Panc1 (cell line): ENCODE data around the gene DTNBP1. TPM values are rescaled to one million over a fixed set of nuclear protein-coding genes. Genes with fewer than 3 reads are reported as not detected.

ENCODE experiments used
- ATAC-seq: fragments of 200-7000 bp; cut with Tn5 transposase; 2 replicates; pipeline ENCODE4 v1.9.1; 2020; ENCODE audit warnings: mild to moderate bottlenecking, moderate library complexity
- BruUV-seq: library from RNA; stranded (reverse); fragments of 400-500 nt; replicated peaks from 2 replicates; lab custom pipeline; 2021; lab: Mats Ljungman, UMichigan
- CTCF ChIA-PET: fragments of 300-600 bp; sonication (Branson Sonifier 250); formaldehyde crosslinking; loops from one replicate; lab custom pipeline; 2022; ENCODE audit warnings: antibody characterized with exemption; lab: Charles Lee
- POLR2A ChIA-PET: fragments of 300-600 bp; sonication (Branson Sonifier 250); formaldehyde crosslinking; loops from one replicate; lab custom pipeline; 2022; ENCODE audit warnings: antibody characterized with exemption; lab: Charles Lee
- DNase-seq: peaks from one replicate; pipeline ENCODE4 v3.0.0-alpha.2; 2010; ENCODE audit warnings: low read depth, low spot score
- H3K27ac ChIP-seq: 2 replicates; pipeline ENCODE4 v1.5.1; 2011; ENCODE audit warnings: mild to moderate bottlenecking, low read length, inconsistent platforms
- H3K27me3 ChIP-seq: fragments of 200-500 bp; sonication (Bioruptor generic); 2 replicates; pipeline ENCODE4 v1.6.0; 2014; ENCODE audit warnings: low read length, inconsistent platforms; ENCODE audit not compliant: control insufficient read depth, insufficient read depth
- H3K36me3 ChIP-seq: fragments of 200-500 bp; sonication (Bioruptor generic); 2 replicates; pipeline ENCODE4 v1.5.1; 2014; ENCODE audit warnings: inconsistent platforms, mild to moderate bottlenecking, low read length, moderate library complexity; ENCODE audit not compliant: control insufficient read depth, insufficient read depth
- H3K4me1 ChIP-seq: 2 replicates; pipeline ENCODE4 v1.5.1; 2011; ENCODE audit warnings: inconsistent platforms, mild to moderate bottlenecking, low read length, moderate library complexity; ENCODE audit not compliant: control insufficient read depth, insufficient read depth
- H3K4me3 ChIP-seq, 2 experiments: 2 replicates each; pipeline ENCODE4 v1.5.1; 2011 to 2012; ENCODE audit warnings: low read depth in 2 of 2, low read length in 2 of 2, mild to moderate bottlenecking in 2 of 2, inconsistent platforms in 1 of 2, moderate library complexity in 1 of 2
- H3K9me3 ChIP-seq: fragments of 200-500 bp; sonication (Bioruptor generic); 2 replicates; pipeline ENCODE4 v1.5.1; 2014; ENCODE audit warnings: low read depth, mild to moderate bottlenecking, inconsistent platforms, low read length, moderate library complexity; ENCODE audit not compliant: control insufficient read depth, insufficient read depth
- CTCF ChIP-seq: fragments of 450-650 bp; IDR thresholded peaks from 2 replicates; pipeline ENCODE4 v1.5.1; 2017; ENCODE audit warnings: mild to moderate bottlenecking
- POLR2AphosphoS5 ChIP-seq: IDR thresholded peaks from 2 replicates; pipeline ENCODE4 v1.6.1; 2012; ENCODE audit warnings: mild to moderate bottlenecking, low read depth, low read length, moderate library complexity
- SIN3A ChIP-seq: IDR thresholded peaks from 2 replicates; pipeline ENCODE4 v1.6.1; 2012; ENCODE audit warnings: low read depth, mild to moderate bottlenecking, low read length, moderate library complexity, borderline replicate concordance; ENCODE audit not compliant: insufficient read depth
- TCF7L2 ChIP-seq: IDR thresholded peaks from 2 replicates; pipeline ENCODE4 v1.6.1; 2011; ENCODE audit warnings: mild to moderate bottlenecking, low read depth, low read length, inconsistent platforms
- in situ Hi-C: cut with HindIII; loops from 2 replicates; pipeline ENCODE4 v1.10.0; 2016; ENCODE audit warnings: low sequenced_read_pairs, low pct_unique_long_range_greater_than_20kb
- intact Hi-C: fragments of 100-400 bp; cut with micrococcal nuclease; formaldehyde crosslinking; loops from one replicate; pipeline ENCODE4 v1.10.0; 2022; ENCODE audit not compliant: unreplicated experiment
- total RNA-seq: library from RNA; stranded (reverse); gene quantifications from one replicate; pipeline ENCODE4 v1.2.1, GENCODE V29; 2021; ENCODE audit not compliant: unreplicated experiment
- TF ChIP-seq, protein P1 (sequence below), 2 experiments: IDR thresholded peaks; 2 replicates each; pipeline ENCODE4 v1.6.1; 2011 to 2012; ENCODE audit warnings: low read depth in 2 of 2, control low read depth in 1 of 2, low read length in 1 of 2, mild to moderate bottlenecking in 1 of 2, moderate library complexity in 1 of 2; ENCODE audit not compliant: insufficient read depth in 1 of 2

DTNBP1 gene
- total RNA-seq, 1 experiment from 2014 or later = 29.3 TPM

GRCh38 chr6:15485936-15486335 lies 176.9 kb downstream of the DTNBP1 start:
- no peak overlapping the region for H3K4me3 ChIP-seq
- H3K27me3 ChIP-seq = no peaks in the 10 kb centered on the region
- ChIA-PET CTCF (no interaction called here), POLR2A (no interaction called here)
- intact Hi-C loops (no loop called here), in situ Hi-C loops (no loop called here)
- no peak for TF ChIP-seq POLR2AphosphoS5
- TF ChIP-seq, protein P1, sequence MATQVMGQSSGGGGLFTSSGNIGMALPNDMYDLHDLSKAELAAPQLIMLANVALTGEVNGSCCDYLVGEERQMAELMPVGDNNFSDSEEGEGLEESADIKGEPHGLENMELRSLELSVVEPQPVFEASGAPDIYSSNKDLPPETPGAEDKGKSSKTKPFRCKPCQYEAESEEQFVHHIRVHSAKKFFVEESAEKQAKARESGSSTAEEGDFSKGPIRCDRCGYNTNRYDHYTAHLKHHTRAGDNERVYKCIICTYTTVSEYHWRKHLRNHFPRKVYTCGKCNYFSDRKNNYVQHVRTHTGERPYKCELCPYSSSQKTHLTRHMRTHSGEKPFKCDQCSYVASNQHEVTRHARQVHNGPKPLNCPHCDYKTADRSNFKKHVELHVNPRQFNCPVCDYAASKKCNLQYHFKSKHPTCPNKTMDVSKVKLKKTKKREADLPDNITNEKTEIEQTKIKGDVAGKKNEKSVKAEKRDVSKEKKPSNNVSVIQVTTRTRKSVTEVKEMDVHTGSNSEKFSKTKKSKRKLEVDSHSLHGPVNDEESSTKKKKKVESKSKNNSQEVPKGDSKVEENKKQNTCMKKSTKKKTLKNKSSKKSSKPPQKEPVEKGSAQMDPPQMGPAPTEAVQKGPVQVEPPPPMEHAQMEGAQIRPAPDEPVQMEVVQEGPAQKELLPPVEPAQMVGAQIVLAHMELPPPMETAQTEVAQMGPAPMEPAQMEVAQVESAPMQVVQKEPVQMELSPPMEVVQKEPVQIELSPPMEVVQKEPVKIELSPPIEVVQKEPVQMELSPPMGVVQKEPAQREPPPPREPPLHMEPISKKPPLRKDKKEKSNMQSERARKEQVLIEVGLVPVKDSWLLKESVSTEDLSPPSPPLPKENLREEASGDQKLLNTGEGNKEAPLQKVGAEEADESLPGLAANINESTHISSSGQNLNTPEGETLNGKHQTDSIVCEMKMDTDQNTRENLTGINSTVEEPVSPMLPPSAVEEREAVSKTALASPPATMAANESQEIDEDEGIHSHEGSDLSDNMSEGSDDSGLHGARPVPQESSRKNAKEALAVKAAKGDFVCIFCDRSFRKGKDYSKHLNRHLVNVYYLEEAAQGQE (IDR thresholded peaks at IDR 0.05; ENCODE audit: insufficient read depth in 1 of 2, low read depth in 2 of 2, low read length in 1 of 2) = no peak
- TF ChIP-seq SIN3A = no peak
- TF ChIP-seq CTCF = no peak
- no peak for TF ChIP-seq TCF7L2
- DNase-seq (no peak), ATAC-seq (no peak)
- H3K27ac ChIP-seq = no peak overlapping the region
- no peaks in the 10 kb centered on the region for H3K9me3 ChIP-seq
- BruUV-seq = no TSS peak
- no peaks in the 10 kb centered on the region for H3K36me3 ChIP-seq
- no peaks in the 10 kb centered on the region for H3K4me1 ChIP-seq

DNA sequence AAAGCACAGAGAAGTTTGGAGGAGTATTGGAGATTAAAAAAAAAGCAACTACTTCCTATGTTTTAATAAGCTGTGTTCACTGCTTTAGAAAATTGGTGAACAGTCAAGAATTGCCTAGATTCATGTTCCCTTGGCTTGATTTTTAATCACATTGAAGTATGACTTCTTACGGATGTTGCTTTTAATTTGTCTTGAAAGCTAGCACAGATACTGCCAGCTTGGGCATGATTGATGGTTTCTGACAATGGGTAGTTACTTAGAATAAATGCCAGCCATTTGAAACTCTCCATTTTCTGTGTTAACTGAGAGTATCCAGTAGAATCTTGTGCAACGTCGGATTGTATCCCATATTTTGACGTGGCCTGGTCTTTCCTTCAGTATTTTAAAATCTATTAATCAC lies 178.0 kb downstream of the DTNBP1 start:
- Histone ChIP-seq H3K27me3 (no peaks in the 10 kb centered on the region), H3K4me1 (no peaks in the 10 kb centered on the region), H3K27ac (no peak overlapping the region), H3K4me3 (no peak overlapping the region), H3K36me3 (no peaks in the 10 kb centered on the region), H3K9me3 (no peaks in the 10 kb centered on the region)
- CTCF ChIA-PET = no interaction called here
- no peak for TF ChIP-seq SIN3A
- TF ChIP-seq TCF7L2 = no peak
- DNase-seq (no peak), ATAC-seq (no peak)
- no TSS peak for BruUV-seq
- POLR2A ChIA-PET = no interaction called here
- intact Hi-C loops (no loop called here), in situ Hi-C loops (no loop called here)

GRCh38 chr6:15484140-15484539 lies 178.7 kb downstream of the DTNBP1 start:
- in situ Hi-C loops = no loop called here
- Histone ChIP-seq H3K4me3 (no peak overlapping the region), H3K27ac (no peak overlapping the region), H3K4me1 (no peaks in the 10 kb centered on the region), H3K9me3 (no peaks in the 10 kb centered on the region), H3K36me3 (no peaks in the 10 kb centered on the region), H3K27me3 (no peaks in the 10 kb centered on the region)
- no peak for TF ChIP-seq SIN3A
- no peak for TF ChIP-seq POLR2AphosphoS5
- CTCF ChIA-PET = no interaction called here
- no TSS peak for BruUV-seq
- intact Hi-C loops = no loop called here
- ATAC-seq (no peak), DNase-seq (no peak)
- POLR2A ChIA-PET = no interaction called here
